LNCaP clone FGC (cell line): ENCODE results near the gene EARS2.

Experiments used
- DNase-seq: peaks from one replicate; pipeline ENCODE4 v3.0.0-alpha.2; 2011; ENCODE audit warnings: low read depth
- H3K4me3 ChIP-seq: 2 replicates; pipeline ENCODE4 v1.5.1; 2011; ENCODE audit warnings: mild to moderate bottlenecking, low read depth, low read length, control low read depth
- TF ChIP-seq, protein P1 (sequence below): IDR thresholded peaks from 2 replicates; pipeline ENCODE4 v1.5.1; 2012; ENCODE audit warnings: mild to moderate bottlenecking; ENCODE audit not compliant: control insufficient read depth, insufficient read depth; ENCODE audit errors: extremely low read depth

EARS2 gene

DNA sequence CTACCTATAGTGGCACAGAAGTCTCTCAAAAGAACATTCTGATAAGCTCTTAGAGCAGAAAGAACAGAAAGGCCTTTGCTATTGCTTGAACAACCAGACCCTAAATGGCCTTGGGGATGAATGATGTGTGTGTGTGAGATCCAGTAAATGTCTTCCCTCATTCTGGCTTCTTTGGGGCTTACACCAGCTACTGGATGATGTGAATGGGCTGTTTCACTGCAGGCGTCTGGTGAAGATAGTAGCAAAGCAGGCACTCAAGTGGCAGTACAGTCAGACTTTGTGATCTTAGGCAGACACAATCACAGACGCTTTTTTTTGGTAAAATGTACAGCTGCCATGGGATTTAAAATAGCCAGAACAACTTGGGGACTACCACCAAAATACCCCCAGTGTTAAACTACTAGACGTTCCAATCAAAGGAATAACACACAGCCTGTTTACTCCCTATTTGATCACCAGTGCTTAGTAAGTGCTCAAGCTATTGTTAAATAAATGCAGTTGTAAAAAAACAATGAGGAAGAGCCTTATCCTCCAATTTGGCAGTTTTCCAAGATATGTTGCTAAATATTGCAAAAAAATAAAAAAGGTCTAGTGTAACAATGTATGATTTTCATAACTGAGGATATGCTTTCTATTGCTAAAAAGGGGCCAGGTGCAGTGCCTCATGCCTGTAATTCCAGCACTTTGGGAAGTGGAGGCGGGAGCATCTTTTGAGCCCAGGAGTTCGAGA lies 21.1 kb upstream of the EARS2 start:
- H3K4me3 ChIP-seq: no peak overlapping the region
- DNase-seq: no peak
- TF ChIP-seq, protein P1, sequence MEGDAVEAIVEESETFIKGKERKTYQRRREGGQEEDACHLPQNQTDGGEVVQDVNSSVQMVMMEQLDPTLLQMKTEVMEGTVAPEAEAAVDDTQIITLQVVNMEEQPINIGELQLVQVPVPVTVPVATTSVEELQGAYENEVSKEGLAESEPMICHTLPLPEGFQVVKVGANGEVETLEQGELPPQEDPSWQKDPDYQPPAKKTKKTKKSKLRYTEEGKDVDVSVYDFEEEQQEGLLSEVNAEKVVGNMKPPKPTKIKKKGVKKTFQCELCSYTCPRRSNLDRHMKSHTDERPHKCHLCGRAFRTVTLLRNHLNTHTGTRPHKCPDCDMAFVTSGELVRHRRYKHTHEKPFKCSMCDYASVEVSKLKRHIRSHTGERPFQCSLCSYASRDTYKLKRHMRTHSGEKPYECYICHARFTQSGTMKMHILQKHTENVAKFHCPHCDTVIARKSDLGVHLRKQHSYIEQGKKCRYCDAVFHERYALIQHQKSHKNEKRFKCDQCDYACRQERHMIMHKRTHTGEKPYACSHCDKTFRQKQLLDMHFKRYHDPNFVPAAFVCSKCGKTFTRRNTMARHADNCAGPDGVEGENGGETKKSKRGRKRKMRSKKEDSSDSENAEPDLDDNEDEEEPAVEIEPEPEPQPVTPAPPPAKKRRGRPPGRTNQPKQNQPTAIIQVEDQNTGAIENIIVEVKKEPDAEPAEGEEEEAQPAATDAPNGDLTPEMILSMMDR: no peak

DNA sequence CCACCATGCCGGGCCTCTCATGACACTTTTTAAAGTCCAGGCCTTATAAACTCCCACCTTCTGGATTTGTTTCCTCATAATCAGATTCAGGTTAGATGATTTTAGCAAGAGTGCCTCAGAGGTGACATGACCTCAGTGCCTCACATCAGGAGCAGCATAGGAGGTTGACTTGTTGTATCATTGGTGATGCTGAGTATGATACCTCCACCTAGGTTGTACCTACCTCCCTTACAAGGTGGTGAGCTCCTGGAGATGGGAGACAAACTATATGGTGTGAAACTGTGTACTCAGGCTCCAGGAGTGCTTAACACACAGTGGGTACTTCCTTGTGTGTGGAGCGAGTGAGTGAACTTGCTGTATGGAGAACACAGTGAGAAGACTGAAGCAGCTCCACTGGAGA lies 20.3 kb upstream of the EARS2 start:
- no peak overlapping the region for H3K4me3 ChIP-seq
- no peak for DNase-seq
- TF ChIP-seq, protein P1: no peak

DNA sequence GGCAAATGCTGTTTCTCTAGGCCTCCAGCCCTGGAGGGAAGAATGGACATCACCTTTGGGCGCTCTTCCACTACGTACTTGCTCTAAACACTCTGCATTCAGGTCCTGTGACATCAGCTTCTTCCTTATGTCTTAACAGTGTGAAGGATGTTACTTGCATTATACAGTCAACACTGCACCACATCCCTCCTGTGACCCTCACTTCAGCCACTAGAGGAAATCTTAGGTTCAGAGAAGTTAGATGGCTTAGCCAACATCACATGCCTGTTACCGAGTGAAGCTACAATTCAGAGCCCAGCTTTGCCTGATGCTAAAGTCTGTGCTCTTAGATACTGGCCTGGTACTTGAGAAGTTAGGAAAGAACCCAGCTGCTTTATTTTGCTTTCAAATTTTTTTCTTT lies 18.7 kb upstream of the EARS2 start:
- no peak for DNase-seq
- TF ChIP-seq, protein P1: no peak
- H3K4me3 ChIP-seq: no peak overlapping the region

DNA sequence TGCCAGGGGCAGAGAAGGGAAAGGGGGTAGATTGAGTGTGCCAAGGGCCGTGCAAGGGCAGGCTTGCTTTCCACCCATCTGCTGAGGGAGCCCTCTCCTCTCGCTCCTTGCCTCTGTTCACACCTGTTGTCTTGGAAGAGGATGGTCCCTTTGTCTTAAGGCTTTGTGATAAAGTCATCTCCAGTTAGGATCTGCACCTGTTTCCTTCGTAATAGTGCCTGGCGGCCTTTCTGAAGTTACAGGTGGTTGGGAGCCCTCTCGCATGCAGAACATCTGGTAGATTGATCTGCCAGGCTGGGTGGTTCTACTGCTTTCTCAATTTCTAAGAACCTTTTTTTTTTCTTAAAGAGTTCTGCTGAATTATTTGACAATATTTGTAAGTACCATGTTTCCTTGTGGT lies 16.7 kb upstream of the EARS2 start:
- no peak overlapping the region for H3K4me3 ChIP-seq
- DNase-seq: no peak
- TF ChIP-seq, protein P1: no peak

DNA sequence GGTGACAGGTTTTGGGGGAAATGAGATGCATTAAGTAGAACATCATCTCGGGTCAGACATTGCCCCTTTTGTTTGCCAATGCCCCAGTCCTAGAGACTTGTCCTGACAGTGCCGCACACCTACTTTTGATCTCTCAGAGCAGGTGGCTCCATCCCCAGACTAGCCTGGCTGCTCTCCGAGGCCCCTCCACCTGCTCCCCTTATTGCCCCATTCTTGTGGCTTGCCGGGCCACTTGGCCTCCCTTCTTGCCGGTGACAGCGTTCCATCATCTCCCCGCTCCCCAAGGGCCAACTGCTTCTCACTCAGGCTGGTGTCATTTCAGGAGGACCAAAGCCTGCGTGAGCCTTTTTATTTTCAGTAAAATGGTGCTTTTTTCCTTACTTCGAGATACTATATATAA lies 15.2 kb upstream of the EARS2 start:
- no peak overlapping the region for H3K4me3 ChIP-seq
- DNase-seq: no peak
- TF ChIP-seq, protein P1: no peak

DNA sequence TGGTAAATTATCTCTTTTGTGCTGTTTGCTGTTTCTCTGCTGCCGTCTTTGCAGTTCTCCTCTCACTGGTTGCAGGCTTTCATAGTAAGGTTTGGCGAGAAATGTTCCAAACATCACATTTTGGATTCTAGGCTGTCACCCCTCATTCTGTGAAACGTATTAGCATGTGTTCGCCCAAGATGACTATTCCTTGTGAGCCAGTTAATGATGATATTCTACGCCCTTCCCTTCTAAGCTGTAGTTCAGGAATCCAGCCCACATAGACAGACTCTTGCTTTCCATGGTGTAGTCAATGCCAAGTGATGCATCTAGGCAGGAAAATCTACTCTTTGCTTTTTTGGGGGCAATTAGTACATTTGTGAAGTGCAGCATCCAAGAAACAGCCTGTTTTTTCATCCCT lies 14.7 kb upstream of the EARS2 start:
- DNase-seq: no peak
- TF ChIP-seq, protein P1: no peak
- H3K4me3 ChIP-seq: no peak overlapping the region

DNA sequence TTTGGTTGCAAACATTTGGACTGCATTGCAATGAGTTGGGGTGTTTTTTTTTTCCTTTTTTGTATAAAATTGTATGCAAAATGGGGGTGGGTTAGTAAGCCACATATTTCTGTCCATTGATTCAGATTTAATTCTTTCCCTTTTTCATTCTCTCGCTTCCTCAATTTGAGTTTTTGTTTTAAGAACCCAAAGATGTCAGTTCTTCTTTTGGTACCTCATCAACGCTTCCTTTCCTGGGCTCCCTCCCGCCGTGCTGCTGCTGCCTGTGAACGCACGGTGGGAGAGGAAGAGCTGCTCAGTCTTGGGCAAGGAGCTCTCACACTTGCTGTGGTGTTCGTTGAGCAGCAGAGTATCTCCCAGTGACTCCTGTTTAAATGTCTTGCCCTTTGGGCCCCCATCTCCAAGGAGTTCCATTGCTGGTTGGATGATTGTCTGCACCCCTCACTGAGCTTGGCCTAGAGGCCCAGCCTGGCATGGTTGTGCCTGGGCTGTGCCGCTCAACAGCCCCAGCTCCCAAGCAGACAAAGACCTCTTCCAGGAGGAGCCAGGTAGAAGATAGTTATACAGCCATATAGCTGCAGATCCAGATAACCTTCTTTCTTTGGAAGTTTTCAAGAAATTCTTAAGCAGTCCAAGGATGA lies 14.0 kb upstream of the EARS2 start:
- no peak for DNase-seq
- no peak overlapping the region for H3K4me3 ChIP-seq
- TF ChIP-seq, protein P1: no peak
